ENCODE results near the gene MSANTD4.
"Not testable (repeated sequence)": the region's sequence is repeated elsewhere in the genome, so short reads cannot be mapped to it uniquely, and the experiment has no call there.

Gene MSANTD4

DNA sequence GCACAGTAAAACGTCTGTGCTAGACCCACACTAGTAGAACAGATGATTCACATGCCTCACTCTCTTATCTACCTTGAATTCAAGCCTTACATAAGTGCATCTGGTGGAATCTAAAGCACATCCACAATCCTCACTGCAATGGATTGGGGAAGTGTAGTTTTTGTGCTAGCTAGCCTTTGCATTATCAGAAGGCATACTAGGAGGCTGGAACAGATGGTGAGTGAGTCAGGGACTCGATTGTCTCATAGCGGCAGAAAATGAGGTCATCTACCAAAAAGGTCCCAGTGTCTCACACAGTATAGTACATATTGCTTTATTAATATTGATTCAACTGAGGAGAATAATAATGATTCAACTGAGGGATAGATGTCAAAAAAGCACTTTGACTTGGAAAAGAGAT, 9.3 kb downstream of the MSANTD4 start:
- no peak for DNase-seq

DNA sequence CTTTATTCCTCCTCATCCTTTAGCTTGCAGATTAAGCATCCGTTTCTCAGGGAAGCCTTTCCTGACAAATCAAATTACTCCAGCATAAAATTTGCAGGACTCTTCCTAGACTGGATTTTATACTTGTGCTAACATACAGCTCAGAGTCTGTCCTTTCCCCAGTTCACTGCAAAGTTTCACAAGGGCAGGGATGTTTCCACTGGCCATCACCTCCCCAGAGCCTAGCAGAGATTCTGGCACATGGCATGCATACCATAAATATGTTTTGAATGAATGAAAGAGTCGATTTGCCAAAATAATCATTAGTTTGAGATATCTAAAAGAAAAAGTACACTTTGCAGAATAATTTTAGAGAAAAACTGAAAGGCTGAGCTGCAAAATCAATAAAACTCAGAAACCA, 10.6 kb downstream of the MSANTD4 start:
- no peak for DNase-seq

DNA sequence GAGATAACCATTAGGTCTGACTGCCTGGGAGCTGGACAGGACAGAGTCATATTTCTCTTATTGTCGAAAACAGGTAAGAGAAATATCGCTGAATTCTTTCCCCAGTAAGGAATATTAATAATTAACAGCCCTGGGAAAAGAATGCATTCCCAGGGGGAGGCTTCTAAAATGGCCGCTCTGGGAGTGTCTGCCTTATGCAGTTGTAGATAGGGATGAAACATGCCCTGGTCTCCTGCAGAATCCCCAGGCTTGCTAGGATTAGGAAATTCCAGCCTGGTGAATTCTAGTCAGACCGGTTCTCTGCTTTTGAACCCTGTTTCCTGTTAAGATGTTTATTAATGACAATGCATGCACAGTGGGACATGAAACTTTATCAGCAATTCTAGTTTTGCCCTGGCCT, 18.9 kb downstream of the MSANTD4 start:
- DNase-seq = not testable (repeated sequence)

DNA sequence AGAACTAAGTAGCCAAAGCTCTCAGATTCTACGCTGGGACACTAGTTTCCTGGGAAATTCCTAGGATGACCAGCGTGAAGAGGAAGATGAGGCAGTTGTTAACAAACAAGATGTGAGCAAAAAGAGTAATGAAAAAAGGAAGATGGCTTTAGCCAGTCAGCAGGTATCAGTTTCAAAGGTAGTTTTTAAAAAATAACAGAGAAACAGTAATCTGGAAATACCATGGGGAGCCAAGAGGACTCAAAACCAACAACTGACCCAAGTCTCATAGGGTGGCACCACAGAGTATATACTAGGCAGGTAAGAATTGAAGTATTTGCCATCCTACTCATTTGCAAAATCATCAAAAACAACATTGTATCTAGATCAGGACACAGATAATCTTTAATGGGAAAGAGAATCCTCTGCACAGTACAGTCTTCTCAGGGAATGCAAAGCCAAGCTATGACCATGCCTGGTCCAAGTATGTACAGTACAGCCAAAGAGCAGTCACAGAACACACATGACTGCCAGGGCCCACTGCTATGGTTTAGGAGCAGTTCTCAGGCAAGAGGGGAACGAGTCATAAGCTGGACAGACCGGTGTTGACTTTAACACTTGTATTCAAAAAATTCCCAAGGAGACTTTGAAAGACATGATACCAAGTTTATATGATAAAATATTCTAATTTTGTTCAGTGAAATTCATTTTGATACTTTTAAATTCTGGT, 20.6 kb downstream of the MSANTD4 start:
- no peak for DNase-seq

DNA sequence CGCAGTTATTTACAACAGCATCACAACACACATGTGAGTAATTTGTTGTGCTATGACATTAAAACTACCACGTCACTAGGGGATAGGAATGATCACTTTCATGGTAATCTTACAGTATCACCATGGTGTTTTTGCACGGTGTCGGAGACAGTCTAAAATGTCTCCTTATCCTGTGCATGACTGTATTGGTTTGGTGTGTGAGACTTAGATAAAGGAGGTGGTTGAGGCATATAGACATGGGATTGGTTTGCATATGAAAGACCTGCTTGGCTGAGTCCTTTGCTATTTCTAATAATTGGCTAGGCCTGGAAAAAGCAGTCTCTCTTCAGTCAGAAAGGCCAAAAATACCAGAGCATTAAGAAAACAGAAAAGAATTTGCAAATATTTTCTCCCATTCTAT, 30.2 kb downstream of the MSANTD4 start:
- no peak for DNase-seq

DNA sequence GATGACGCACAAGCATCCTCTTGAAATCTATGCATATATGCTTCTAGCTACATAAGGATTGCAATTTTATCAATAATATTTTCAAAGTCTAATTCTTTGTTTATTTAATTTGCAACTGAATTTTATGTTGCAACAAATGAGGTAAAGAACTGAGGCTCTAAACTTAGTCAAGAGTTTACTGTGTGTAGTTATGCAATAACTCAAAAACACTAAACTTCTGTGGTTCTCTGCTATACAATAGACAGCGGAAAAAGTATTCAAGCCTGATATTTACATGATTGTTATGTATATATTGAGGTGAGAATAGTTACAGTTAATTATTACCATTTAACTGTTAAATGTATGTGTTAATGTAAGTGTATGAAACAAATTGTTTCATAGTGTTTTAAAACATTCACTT, 32.9 kb downstream of the MSANTD4 start:
- no peak for DNase-seq

DNA sequence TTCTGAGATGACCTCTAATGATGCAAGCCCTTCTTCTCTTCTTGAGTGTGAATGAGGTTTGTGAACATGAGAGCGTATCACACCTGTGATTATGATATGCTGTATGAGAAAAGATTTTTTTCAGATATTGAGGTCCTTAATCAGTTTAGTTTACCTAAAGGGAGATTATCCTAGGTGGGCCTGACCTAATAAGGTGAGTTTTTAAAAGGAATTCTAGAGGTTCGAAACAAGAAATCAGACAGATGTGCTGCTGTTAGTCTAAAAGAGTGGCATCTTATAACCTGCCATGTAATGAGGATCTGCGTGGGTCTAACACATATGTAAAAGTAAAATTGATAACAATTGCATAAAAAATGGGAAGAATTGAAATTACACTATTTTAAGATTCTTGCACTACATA, 33.8 kb downstream of the MSANTD4 start:
- no peak for DNase-seq

DNA sequence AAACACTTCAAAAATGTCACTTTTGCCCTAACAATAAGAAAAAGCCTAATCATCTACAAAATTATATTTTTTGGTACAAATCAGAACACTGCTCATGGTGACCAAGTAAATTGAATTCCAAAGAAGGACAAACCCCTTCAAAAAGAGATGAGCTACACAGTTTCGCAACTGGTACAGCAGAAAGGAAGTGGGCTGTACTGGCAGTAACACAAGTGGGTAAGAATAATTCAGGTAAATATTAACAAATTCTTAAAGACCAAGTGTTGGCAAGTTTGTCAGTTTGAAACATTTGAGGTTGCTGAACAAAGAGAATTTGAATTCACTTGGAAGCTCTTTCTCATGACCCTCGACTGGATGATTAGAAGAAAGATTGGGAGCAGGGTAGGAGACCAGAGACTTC, 35.5 kb downstream of the MSANTD4 start:
- DNase-seq = no peak

DNA sequence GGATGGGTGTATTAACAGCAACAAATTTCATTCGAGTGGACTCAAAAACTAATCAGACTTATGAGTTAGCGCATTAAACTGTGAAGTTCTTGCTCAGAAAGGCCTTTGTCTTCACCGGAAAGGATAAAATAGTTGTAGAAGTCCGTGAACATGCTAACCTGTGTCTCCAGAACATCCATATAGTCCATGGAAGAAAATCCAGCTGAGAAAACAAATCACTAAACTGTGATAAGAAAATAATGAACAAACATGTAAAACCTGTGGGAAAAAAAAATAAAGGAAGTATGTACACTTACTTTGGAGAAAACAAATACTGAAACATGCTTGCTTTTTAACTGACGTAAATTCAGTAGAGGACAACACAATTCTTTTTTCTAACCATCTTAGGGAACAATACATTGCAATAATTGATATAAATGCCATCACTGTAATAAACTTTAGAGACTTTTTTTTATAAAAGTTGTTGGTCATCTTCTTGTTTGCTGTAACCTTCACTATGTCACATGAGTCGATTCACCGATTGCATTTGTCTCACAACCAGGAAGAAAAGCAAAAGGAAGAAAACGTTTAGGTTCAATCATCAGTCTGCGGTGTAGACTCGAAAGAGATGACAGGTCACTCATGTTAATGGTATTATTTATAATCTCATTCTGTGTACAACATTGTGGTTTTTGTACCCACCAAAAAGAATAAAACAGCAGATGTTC, 41.9 kb downstream of the MSANTD4 start:
- no peak for DNase-seq

DNA sequence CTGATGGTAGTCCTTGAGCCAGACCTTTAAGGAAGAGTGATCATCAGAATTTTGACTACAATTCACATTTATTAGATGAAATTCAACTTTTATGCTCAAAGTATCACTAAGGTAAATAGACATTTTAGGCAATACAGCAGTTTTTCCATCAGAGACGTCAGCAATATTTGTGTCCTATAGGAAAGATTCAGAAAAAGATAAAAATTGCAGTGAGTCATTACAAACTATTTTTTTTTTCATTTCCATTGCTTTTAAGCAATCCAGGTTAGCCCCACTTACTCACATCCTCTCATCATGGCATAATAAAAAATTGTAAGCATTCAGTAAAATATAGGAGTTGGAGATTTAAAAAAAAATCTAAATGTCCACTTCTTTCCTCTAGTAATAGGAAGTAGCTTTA, 46.9 kb downstream of the MSANTD4 start:
- no peak for DNase-seq

DNA sequence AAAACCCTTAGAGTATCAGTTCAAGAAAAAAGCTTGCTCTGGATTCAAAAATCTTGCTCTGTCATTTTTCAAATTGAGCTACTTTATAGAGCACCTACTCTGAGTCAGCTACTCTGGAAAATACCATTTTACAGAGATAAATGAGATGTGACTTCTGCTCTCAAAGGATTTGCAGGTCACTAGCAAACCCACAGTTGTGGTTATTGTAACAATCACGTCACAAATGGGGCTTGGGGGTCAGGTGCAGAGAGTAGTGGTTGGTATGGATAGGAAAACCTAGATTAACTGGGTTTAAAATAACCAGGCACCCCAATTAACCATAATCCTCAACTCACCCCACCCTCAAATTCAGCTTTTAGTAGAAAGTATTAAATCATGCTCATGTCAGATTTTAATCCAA, 52.3 kb downstream of the MSANTD4 start:
- DNase-seq = no peak

DNA sequence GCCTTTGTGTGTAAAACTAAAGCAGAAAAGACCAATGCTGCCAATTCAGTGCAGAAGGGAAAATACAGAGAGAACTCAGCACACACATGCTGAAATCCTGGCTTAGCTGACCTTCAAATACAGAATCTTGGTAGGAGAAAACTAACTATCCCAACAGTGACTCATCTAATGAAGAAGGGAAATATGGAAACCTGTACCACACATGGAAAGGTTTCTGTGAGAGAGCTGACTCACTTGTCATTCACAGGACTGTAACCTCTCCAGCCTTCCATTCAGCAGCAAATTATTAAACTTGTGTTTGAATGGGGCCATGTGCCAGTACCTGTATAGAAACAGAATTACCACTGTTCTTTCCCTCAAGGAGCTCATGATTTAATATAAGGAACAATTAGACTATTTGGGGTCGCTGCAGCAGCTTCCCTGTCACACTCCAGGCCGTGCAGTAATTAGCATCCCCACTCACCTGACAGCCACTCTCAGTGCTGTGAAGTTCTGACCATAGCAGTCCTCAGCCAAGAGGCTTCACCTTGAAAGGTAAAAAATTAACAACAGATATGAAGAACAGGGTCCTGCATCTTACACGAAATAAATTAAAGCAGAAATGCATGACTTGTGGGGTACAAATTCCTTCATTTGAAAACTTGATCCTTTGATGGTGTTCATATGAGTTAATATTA, 53.9 kb downstream of the MSANTD4 start:
- DNase-seq = no peak

DNA sequence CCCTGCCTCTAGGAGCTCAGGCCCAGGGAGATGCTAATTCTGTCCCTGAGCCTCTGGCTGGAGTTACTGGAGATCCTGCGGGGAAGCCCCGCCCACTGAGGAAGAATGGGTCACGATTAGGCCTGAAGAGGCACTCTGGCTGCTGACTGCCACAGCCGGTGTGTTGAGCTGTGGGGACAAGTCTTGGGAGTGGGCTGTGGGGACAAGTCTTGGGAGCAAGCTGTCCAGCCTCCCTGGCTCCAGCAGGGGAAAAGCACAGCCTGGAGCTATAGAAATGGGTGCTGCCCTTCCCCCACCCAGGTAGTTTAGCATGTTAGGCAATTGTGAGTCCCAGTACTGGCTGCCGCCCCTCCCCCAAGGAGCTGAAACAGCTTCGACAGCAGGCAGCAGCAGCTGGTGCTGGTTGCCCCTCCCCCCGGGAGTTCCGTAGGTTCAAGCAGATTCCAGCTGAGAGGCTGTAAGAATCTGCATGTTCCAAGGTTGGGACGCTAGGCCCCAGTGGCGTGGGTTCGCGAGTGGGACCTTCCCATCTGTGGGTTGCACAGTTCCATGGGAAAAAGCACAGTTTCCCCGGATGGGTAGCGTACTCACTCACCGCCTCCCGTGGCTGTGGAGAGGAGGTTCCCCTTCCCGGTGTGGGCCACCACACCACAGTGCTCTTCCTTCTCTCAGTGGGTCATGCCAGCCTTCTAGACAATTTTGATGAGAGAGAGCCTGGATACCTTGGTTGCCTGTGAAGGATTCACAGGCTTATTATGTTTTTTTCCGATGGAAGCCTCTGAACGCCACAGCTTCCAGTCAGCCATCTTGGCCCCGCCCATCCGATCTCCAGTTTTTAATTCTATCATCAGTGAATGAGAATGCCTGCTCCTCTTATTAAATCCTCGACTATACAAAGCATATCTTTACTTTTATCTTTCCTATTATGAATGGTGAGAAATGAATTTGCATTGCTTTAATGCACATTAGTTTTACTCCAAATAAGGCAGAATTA, 61.5 kb downstream of the MSANTD4 start:
- no peak for DNase-seq
